ENCODE results near the gene RABEPK.

The RABEPK gene, protein sequence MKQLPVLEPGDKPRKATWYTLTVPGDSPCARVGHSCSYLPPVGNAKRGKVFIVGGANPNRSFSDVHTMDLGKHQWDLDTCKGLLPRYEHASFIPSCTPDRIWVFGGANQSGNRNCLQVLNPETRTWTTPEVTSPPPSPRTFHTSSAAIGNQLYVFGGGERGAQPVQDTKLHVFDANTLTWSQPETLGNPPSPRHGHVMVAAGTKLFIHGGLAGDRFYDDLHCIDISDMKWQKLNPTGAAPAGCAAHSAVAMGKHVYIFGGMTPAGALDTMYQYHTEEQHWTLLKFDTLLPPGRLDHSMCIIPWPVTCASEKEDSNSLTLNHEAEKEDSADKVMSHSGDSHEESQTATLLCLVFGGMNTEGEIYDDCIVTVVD

DNA sequence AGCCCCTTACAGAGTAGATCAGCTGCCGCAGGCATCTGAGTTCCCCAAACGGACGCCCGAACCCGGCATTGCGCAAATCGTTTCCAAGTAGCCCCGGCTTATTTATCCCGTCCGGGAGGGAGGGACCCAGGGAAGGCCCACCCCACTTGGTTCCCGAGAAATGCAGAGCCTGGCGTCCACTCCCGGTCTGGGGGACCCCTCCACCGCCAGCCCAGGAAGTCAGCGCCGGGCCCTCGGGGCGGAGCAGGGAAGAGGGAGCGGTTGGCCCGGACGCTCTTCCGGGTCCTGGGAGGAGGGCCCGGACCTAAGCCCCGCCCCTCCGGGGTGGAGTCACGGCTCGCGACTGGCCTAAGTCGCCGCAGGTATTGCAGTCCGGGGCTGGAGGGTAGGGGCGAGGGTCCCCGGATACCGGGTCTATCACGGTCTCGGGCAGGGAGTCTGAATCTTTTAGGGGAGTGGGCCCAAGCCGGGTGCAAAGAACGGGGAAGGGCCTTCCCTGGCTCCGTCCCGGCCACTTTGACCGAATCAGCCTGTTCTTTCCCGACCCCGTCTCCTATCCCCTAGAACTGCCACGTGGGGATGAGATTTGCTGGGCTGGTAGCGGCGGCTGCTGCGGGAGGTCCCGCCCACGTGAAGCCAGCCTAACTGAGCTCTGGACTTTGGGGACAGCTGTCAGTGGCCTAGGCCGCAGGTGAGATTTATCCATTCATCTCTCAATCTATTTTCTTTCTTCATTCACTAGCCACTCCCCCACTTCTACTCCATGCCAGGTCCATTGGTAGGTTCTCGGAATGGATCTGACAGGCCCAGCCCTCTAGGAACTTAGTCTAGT is at the start of gene RABEPK:
RABEPK (plus strand) TSS at position 327 of the 832 bp plus-strand sequence. CDS start 2,472 bp downstream, outside the sequence.
- TF ChIP-seq, protein P1, sequence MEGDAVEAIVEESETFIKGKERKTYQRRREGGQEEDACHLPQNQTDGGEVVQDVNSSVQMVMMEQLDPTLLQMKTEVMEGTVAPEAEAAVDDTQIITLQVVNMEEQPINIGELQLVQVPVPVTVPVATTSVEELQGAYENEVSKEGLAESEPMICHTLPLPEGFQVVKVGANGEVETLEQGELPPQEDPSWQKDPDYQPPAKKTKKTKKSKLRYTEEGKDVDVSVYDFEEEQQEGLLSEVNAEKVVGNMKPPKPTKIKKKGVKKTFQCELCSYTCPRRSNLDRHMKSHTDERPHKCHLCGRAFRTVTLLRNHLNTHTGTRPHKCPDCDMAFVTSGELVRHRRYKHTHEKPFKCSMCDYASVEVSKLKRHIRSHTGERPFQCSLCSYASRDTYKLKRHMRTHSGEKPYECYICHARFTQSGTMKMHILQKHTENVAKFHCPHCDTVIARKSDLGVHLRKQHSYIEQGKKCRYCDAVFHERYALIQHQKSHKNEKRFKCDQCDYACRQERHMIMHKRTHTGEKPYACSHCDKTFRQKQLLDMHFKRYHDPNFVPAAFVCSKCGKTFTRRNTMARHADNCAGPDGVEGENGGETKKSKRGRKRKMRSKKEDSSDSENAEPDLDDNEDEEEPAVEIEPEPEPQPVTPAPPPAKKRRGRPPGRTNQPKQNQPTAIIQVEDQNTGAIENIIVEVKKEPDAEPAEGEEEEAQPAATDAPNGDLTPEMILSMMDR (IDR thresholded peaks at IDR 0.05): no peak

- TF ChIP-seq, protein P1 (IDR thresholded peaks at IDR 0.05): no peak
Observed at GRCh38 chr9:125151730-125152129, 48.6 kb upstream of the RABEPK start.

GRCh38 chr9:125153712-125154367 is 46.5 kb upstream of the RABEPK start:
- TF ChIP-seq, protein P1 (IDR thresholded peaks at IDR 0.05): no peak

GRCh38 chr9:125156551-125156950 is 43.8 kb upstream of the RABEPK start:
- TF ChIP-seq, protein P1 (IDR thresholded peaks at IDR 0.05): no peak

- TF ChIP-seq, protein P1 (IDR thresholded peaks at IDR 0.05): no peak
Observed at GRCh38 chr9:125160750-125161149, 39.6 kb upstream of the RABEPK start.

DNA sequence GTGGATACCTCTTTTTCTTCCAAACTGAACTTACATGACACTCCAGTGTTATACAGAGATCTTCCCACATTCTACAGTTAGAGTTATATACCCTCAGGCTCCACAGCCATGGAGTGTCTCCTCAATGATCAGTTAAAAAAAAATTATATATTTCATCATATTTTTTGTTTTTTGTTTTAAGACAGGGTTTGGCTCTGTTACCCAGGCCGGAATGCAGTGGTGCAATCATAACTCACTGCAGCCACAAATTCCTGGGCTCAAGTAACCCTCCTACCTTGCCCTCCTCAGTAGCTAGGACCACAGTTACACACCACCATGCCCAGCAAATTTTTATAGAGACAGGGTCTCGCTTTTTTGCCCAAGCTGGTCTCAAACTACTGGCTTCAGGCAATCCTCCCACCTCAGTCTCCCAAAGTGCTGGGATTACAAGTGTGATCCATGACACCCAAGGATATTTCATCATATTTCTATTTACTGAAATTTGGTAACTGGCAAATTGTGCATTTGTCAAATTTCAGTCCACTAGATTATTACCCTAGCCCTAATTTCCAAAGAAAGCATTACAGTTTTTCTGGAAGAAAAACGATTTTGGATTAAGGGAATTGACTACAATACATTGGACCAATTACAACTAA is 38.9 kb upstream of the RABEPK start:
- TF ChIP-seq, protein P1 (IDR thresholded peaks at IDR 0.05): no peak

DNA sequence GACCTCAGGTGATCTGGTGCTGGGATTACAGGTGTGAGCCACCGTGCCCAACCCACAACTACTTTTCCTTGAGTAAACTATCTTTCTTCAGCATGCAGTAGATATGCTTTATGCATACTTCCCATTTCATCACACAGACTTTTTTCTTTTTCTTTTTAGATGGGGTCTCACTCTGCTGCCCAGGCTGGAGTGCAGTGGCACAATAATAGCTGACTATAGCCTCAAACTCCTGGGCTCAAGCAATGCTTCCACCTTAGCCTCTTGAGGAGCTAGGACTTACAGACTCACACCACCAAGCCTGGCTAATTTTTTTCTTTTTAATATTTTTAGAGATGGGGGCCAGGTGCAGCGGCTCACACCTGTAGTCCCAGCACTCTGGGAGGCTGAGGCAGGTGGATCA is 33.6 kb upstream of the RABEPK start:
- TF ChIP-seq, protein P1 (IDR thresholded peaks at IDR 0.05): no peak

Data from LNCAP (cell line).